HG03439 (cell line): ENCODE data around the gene WIPF2.

ENCODE experiments used
- ATAC-seq: cut with Tn5 transposase; IDR thresholded peaks from one replicate; pipeline ENCODE4 v1.9.1; 2021; ENCODE audit warnings: mild to moderate bottlenecking, moderate library complexity; ENCODE audit not compliant: unreplicated experiment

WIPF2 gene, protein sequence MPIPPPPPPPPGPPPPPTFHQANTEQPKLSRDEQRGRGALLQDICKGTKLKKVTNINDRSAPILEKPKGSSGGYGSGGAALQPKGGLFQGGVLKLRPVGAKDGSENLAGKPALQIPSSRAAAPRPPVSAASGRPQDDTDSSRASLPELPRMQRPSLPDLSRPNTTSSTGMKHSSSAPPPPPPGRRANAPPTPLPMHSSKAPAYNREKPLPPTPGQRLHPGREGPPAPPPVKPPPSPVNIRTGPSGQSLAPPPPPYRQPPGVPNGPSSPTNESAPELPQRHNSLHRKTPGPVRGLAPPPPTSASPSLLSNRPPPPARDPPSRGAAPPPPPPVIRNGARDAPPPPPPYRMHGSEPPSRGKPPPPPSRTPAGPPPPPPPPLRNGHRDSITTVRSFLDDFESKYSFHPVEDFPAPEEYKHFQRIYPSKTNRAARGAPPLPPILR

DNA sequence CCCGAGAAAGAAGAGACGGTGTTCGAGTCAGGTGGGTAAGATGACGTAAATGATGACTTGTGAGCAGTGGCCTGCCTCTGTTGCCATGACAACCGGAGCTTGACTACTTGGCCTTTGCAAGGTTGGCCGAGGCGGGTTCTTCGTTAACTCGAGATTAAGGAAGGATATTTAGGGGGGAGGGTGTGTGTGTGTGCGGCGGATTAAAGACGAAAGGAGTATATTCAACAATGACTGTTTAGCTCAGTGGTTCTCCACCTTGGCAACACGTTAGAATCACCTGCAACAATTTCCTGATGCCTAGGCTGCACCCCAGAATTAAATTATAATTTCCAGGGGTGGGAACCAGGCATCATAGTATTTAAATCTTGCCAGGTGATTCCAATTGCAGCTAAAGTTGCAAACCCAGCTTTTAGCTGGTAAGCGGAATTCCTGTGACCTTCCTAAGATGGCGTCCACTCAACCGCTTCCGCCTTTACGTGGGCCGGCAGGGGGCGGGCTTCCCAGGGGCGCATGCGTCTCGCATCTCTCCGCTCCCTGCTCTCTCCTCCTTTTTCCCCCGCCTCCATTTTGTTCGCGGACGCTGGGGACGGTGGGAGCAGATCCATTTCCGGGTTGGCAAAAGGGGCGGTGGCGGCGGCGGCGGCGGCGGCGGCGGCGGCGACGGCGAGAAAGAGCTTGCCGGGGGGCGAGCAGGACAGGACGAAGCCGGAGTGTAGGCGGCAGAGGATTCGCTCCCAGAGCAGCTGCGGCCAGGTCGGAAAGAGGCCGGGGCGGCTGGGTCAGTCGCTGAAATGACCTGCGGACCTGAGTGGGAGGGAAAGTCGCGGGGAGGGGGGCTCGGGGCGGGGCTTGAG lies at the start of gene WIPF2:
Gene WIPF2 (plus strand): TSS at position 565 of the 854 bp plus-strand sequence. CDS start 37,156 bp downstream, outside the sequence.
- ATAC-seq, result peak; percentile 90

DNA sequence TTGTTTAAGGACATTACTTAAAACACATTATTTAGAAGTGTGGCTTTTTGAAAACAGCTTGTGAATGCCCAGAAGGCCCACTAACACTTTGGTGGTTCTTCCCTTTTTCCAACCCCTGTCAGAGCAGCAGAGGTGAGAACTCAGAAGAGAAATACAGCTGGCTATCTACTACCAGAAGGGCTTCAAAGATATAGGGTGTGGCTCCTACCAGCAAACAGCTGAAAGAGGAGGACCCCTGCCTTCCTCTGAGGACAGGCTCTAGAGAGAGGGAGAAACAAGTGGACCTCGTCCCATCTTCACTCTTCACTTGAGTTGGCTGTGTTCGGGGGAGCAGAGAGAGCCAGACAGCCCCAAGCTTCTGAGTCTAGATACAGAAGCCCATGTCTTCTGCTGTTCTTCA lies 48.8 kb upstream of the WIPF2 start:
- no peak for ATAC-seq

DNA sequence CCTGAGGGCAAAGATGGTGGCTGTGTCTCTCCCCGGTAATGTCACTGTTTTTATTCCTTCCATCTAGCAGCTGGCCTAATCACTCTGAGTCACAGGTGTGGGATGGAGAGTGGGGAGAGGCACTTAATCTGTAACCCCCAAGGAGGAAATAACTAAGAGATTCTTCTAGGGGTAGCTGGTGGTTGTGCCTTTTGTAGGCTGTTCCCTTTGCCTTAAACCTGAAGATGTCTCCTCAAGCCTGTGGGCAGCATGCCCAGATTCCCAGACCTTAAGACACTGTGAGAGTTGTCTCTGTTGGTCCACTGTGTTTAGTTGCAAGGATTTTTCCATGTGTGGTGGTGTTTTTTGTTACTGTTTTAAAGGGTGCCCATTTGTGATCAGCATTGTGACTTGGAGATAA lies 47.4 kb upstream of the WIPF2 start:
- no peak for ATAC-seq

DNA sequence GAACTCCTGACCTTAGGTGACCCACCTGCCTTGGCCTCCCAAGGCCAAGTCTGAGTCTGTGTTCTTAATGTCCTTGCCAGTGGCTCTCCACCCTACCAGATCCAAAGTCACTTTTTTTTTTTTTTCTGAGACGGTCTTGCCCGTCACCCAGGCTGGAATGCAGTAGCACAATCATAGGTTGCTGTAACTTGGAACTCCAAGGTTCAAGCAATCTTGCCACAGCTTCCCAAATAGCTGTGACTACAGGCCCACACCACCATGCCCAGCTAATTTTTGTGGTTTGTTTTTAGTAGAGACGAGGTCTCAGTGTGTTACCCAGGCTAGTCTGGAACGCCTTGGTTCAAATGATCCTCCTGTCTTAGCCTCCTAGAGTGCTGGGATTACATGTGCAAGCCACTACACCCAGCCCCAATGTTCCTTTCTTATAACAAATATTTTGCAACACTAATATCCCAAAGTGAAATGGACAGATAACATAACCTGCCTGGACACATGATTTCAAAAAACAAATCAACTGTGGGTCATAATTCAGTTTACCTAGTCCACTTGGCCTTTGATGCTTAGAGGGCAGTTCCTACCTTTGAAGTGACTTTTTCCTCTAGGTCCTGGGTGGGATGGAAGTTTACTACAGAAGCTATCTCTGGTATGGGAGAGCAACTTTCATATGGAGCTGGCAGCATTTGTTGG lies 45.9 kb upstream of the WIPF2 start:
- ATAC-seq, result no peak

DNA sequence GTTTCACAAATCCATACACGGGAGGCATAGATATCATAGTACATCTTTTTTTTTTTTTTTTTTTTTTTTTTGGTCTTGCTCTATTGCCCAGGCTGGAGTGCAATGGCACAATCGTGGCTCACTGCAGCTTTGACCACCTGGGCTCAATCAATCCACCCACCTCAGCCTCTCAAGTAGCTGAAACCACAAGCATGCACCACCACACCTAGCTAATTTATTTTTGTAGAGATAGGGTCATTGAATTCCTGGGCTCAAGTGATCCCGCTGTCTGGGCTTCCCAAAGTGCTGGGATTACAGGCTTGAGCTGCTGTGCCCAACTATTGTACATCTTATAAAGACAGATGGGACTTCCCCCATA lies 45.3 kb upstream of the WIPF2 start:
- no peak for ATAC-seq

DNA sequence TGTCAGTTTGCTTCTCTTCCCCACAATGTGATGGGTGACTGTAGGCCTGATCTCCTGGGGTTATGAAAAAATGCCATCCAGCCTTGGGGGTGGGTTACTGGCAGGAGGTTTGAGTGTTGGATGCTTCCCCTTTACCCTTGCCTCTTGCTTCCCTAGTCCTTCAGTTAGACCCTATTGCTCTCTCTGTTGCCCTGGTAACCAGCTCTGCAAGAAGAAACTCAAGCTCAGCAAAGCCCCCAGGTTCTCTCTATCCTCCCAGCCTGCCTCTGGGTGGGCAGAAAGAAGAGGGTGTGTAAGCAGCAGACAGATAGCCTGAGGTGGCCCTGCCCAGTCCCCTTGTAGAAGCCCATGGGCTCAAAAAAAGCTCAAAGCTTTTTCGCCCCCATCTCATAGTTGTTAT lies 44.6 kb upstream of the WIPF2 start:
- ATAC-seq, result no peak

DNA sequence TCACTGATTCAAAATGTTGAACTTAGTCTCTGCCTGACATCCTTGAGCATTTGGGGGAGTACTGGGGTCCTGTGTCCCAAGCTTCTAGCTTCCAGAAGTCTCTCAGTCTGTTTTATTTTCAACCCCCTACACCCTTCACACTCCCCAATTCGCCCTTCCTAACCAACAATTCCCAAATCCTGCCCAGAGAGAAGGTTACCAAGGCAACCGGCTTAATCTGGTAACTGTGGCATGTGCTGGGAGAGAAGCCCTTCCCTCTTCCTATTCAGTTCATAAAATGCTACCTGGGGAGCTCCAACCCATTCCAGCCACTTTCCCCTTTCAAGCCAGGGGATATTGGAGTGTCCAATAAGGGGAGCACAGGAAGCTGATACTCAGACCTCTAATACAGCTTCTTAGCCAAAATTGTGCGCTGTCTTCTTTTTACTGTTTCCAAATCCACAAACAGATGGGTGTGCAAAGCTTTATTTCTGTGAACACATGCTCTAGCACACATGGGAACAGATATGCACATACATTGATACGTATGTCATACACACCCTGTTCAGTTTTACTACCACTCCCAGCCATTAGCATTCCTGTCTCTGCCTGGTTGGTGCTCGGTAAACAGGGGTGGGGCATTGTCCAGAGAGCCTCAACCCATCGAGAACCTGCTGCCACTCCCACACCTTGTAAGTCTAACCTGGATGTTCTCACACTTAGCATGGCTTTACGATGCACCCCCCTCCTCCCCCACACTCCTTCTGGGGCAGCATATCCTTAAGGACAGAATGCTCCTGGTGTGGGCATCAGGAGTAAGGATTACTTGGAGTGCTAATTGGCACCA lies 43.0 kb upstream of the WIPF2 start:
- ATAC-seq, result no peak

DNA sequence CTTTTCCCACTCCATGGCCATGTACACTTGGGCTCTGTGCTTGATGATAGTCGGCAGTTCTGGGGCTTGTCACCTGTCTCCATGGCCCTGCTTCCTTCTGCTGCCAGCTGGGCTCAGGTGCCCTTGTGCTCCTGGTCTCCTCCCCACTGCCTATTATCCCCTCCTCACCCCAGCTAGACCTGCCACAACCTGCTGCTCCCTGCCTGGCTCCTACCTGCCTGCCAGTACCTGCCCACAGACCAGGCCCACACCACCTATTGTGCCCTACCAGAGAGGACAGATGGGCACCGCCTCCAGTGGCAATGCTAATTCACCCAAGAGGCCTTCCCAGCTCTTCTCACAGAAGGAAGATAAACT lies 42.4 kb upstream of the WIPF2 start:
- no peak for ATAC-seq

DNA sequence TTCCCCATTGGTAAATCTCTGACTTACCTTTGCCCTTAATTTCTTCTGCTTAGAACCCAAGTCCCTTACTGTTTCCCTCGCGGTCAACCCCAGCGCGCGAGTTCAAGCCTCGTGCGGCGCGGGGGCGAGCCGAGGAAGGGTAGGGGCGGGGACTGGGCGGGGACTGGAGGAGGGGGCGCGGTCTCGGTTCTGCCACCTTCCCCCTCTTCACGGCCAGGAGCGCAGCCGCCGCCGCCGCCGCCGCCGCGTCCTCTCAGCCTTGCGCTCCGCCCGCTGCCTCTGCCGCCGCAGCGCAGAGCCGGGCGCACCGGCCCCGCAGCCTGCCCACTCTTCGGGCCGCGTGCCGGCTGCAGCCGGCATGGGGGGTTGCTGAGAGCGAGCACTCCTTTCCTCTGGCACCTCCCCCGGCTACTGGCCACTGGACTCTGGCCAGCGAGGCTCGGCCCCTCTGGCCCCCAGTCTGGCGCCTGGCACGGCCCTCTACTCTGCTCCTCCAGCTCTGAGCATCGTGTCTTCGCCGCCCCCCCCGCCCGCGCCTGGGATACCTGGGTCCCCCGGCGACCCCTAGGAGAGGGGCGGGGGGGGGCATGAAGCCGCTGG lies 41.7 kb upstream of the WIPF2 start, which contains the start of gene RAPGEFL1:
Gene RAPGEFL1 (plus strand): TSS at position 196 of the 600 bp plus-strand sequence. CDS start 392 bp downstream, at position 588.
- no peak for ATAC-seq

DNA sequence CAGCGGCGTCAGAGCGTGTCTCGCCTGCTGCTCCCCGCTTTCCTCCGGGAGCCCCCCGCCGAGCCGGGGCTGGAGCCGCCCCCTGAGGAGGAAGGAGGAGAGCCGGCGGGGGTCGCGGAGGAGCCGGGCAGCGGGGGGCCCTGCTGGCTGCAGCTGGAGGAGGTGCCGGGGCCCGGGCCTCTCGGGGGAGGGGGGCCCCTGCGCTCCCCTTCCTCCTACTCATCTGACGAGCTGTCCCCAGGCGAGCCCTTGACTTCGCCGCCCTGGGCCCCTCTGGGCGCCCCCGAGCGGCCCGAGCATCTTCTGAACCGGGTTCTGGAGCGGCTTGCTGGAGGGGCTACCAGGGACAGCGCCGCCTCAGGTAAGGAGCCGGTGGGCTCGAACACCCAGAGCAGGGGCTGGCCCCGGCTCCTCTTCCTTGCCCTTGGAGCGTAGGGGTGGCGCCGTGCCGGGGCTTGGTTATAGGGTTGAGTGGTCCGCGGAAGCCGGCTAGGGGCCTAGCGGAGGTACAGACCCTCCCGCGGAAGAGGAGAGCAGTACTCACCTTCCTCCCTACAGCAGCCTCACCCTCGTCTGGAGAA lies 41.0 kb upstream of the WIPF2 start:
- no peak for ATAC-seq

DNA sequence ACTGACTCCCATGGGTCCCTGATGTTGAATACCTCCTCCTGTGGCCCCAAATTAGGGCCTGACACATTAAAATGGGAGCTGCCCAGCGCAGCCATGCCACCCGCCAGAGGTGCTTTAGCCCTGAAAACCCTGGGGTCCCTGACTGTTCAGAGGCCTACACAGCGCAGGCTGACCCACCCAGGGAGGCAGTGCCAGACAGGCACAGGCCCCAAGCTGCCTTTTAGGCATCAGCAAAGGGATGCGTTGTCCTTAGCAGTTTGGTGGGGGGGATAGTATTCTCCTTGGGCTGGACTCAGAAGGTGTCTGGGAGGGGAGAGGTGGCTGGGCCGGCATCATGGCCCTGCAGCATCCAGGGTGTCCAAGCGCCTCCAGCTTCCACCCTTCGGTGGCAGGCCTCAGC lies 40.4 kb upstream of the WIPF2 start:
- no peak for ATAC-seq

DNA sequence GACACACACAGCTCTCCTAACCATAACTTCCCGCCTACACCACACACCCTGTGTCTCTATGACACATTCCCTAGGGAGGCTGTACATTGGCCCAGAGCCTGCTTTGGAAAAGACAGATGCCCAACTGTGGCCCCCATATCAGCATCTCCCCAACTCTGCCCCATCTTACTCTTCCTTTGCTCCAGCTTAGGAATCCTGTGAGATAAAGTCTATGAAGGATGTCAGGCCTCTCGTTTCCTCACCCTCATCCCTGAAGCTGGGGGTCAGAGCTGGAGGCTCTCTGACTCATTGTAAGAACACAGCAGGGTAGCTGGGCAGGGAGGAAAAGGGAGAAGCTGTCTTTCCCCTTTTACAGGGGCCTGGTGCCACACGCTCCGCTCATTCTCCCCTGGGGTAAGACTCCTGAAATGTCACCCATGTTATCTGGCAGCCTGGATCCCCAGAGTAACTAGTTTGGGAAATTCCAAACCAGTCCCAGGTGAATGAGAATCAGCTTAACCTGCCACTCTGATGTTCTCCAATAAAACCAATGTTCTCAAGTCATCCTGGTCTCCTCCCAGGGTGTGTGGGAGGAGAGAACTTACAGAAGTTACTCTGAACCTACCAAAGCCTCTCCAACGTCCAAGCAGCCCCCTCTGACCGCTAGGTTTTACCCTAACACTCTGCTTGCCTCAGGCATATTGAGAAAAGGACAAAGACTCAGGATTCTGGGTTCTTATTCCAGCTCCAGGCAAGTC lies 39.0 kb upstream of the WIPF2 start:
- ATAC-seq, result no peak

DNA sequence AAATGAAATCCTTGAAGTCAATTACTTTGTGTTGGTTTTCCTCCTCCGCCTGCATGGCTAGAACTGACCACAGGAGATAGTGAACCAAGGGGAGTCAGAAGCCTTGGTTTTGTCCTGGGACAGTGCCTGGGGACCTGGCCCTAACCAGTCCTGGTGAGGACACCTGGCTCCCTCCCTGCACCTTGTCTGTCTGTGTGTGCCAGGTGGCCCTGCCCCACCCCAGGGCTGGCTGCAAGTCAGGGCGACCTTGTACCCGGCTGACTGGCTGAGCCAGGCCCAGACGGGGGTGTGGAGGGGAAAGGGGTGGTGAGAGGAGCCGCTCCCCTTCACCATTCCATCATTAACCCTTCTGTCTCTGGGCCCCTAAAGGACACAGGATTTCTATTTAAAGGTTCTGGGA lies 38.4 kb upstream of the WIPF2 start:
- ATAC-seq, result no peak

DNA sequence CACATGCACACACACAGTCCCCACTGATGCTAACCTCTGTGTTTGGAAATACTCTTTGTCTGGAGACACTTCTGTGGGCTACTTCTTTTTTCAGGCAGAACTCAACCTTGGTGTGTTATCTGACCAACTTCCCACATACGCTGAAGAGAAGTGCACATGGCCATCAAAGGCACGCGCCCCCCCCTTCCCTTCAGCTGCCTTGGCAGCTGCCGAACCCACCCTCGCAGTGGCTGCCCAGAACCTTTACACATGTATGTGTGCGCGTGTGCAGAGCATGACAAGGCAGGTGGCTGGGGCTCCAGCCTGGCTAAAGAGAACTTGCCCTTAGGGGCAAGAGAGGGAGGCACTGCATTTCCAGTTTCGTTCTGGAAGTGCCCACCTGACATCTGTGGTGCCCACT lies 37.9 kb upstream of the WIPF2 start:
- ATAC-seq, result no peak

DNA sequence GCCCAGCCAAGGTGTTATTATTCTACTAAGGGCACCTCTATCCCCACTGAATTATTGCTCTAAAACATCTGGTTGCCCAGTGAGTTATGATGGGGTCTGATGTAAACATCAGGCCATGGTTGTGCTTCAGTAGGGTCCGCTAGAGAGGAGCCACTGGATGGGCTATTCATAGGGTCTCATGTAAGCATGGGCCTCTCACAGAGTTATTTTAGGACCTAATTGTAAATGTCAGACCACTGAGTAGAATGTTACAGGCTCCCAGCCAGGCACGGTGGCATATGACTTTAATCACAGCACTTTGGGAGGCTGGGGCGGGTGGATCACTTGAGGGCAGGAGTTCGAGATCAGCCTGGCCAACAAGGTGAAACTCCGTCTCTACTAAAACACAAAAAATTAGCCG lies 36.5 kb upstream of the WIPF2 start:
- ATAC-seq, result no peak

DNA sequence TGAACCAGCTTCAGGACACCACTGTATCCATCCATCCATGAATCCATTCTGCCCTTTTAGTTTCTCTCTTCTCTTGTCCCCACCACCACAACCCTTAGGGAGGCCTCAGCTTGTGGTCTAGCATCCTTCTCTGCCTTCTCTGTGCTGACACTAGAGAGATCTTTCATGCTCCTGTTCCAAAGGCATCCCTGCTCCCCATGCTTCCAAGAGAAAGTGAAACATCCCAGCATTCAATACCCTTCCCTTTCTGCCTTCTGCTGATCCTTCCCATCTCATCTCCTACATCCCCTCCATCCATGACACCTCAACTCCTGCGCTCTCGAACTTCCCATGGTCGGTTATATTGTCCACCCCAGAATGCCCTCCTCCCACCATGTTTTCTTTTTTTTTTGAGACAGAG lies 31.9 kb upstream of the WIPF2 start:
- ATAC-seq, result no peak

DNA sequence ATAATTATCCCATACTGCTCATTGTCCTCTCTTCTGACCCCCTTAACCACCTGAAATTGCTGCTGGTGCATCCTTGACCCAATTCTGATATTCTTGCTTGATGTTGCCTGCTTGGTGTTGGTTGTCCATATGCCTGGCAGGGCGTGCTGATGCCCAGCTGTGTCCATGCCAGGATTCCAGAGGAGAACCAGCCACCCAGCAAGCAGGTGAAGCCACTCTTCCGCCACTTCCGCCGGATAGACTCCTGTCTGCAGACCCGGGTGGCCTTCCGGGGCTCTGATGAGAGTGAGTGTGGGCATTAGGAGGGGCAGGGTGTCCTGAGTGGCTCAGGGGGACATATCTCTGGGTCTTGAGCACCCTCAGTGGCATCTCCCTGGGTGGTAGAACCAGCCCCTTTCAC lies 30.4 kb upstream of the WIPF2 start:
- no peak for ATAC-seq

DNA sequence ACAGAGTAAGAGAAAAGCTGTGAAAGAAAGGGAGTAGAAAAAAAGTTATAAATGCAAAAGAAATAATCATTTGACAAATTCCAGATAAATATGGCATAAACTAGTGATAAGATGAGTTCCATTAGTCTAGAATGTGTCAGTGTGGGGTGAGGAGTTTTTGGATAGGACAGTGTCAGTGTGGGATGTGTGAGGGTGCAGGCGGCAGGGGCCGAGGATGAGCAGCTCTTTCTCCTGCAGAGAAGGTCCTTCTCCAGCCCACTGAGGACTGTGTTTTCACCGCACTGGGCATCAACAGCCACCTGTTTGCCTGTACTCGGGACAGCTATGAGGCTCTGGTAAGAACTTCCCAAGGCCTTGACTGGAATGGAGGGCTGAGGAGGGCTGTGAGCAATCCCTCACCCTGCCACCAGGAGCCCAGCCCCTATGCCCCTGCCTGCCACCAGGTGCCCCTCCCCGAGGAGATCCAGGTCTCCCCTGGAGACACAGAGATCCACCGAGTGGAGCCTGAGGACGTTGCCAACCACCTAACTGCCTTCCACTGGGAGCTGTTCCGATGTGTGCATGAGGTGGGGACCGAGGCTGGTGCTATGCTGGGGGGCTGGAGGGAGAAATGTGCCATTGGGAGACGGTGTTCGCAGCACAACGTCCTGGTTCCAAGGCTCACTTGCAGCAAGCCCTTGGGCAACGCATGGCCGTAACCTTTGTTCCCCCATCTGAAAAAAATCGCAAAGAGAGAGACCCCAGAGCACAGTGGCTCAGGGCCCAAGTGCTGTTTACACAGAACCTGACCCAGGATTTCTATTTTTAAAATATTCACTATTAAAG lies 28.7 kb upstream of the WIPF2 start:
- no peak for ATAC-seq
